DLD1 (cell line): ENCODE data around the gene KANK4.
"Not testable (repeated sequence)": the region's sequence is repeated elsewhere in the genome, so short reads cannot be mapped to it uniquely, and the experiment has no call there.

Experiments
- in situ Hi-C: cut with HindIII; loops from 2 replicates; pipeline ENCODE4 v1.10.0; 2017; ENCODE audit warnings: low sequenced_read_pairs

Gene KANK4

DNA sequence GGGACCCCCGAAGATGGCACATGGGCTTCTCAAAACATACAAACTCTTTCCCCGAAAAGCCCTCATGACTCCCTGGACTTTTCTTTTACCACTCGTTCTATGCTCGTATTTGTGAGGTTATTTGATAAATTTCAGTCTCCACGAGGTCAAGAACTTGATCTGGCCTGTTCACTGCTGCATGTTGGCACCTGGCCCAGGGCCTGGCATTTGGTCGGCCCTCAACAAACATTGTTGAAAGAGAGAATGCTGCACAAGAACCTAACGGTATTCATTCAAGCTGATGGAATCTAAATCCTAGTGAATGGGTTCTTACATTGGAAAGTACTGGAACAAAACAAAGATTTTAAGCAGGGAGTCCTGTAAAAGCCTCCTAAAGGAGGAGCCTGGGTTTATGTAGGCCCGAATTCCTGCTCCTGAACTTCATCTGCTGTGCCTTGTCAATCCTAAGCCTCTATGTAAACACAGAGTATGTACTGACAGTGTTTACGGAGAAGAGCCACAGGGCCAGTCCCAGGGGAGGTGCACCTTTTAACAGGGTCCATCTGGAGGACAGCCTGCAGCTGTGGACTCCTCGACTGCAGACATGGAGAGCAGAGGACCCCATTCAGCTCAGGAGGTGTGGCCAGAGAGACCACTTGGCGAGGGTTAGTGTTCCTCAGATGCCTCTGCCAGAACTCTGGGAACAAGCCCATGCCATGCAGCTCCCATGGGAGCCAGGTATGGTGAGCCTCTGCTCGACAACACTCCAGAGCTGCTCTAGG, 77.7 kb downstream of the KANK4 start:
- in situ Hi-C loops: no loop called here

DNA sequence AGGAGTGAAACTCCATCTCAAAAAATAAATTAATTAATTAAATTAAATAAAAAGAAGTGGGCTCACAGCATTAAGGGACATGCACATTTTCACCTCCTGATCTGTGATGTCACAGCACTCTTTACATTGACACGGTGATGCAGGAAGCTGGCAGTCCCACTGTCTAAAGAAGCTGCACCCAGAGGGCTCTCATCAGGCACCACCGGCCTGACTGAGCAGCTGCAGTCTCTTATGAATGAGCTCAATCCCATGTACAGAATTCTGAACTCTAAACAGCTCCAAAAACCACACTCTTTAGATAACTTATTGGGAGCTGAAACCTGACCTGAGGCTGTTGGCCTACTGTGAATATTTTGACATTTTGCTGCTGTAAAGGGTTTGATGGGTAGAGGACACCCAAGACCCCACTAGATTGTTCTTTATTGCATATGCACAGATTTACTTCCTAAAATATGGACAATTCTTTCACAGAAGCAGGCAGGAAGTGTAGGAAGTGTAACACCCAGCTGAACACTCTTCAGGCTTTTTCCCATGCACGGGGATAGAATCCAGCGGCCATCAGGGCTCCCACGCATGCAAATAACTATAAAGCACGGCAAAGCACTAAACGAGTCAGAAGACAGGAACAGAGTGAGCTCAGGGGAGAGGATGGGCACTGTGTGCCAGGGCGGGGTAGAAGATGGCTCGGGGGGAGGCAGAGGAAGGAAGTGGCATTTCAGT, 78.4 kb downstream of the KANK4 start:
- in situ Hi-C loops: no loop called here

DNA sequence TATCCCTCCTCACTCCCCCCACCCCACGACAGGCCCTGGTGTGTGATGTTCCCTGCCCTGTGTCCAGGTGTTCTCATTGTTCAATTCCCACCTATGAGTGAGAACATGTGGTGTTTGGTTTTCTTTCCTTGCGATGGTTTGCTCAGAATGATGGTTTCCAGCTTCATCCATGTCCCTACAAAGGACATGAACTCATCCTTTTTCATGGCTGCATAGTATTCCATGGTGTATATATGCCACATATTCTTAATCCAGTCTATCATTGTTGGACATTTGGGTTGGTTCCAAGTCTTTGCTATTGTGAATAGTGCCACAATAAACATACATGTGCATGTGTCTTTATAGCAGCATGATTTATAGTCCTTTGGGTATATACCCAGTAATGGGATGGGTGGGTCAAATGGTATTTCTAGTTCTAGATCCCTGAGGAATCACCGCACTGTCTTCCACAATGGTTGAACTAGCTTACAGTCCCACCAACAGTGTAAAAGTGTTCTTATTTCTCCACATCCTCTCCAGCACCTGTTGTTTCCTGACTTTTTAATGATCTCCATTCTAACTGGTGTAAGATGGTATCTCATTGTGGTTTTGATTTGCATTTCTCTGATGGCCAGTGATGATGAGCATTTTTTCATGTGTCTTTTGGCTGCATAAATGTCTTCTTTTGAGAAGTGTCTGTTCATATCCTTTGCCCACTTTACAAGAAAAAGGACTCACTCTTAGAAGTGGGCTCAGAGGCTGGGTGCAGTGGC, 79.4 kb downstream of the KANK4 start:
- in situ Hi-C loops: not testable (repeated sequence)

DNA sequence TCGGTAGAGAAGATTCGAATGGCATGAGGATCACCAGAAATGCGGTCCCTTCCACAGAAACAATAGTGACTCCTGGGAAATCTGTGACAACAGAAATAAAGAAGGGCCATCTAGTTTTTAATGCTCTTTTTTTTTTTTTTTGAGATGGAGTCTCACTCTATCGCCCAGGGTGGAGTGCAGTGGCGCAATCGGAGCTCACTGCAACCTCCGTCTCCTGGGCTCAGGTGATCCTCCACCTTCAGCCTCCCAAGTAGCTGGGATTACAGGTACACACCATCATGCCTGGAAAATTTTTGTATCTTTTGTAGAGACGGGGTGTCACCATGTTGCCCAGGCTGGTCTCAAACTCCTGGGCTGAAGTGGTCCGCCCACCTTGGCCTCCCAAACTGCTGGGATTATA, 80.7 kb downstream of the KANK4 start:
- in situ Hi-C loops: no loop called here

DNA sequence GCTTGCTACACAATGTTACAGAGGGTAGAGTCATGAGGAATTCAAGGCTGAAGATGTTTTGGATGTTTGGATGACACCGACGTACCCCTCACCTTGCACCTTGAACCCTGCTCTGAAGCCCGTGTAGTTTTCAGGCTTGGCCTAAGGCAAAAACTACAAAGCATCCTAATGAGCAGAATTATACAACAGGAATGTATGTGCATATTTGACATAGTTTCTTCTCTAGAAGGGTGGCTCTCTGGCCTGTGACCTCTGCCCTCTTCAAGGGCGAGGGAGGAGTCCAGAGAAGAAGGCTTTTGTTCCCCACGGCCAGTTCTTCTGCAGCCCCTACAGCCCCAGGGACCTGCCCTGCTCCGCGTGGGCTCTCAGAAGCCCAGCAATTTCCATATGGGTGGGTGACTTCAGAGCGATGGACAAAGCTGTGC, 81.3 kb downstream of the KANK4 start:
- in situ Hi-C loops: no loop called here

DNA sequence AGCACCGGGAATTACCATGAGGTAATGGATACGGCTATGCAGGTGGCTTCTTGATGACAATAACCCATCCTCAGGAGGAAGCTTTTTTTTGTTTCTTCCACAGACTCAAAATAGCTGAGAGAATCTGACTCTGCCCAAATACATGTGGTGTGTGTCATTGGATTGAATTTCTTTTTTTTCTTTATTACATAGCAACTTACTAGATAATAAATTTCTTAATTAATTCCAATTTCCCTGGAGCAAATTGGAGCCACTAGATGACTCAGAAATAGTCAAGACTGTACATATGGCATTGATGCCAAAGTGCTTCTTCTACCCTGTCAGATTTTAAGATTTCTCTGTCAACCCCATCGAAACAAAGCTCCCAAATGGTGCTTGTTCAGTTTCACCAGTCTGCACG, 81.9 kb downstream of the KANK4 start:
- in situ Hi-C loops: no loop called here

DNA sequence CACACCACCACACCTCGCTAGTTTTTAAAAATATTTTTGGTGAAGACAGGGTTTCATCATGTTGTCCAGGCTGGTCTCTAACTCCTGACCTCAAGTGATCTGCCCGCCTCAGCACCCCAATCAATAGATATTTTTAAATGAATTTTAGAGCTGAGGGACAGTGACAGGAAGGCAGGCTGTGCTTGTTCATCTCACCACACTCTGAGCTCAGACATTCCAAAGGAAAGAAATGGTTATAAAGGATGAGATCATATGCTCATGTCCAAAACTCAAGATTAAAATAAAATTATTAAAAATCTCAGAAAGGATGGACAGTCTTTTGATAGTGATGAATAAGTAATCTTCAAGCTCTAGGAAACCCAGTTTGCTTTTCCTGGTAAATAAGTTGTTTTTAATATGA, 83.7 kb downstream of the KANK4 start:
- in situ Hi-C loops: no loop called here

DNA sequence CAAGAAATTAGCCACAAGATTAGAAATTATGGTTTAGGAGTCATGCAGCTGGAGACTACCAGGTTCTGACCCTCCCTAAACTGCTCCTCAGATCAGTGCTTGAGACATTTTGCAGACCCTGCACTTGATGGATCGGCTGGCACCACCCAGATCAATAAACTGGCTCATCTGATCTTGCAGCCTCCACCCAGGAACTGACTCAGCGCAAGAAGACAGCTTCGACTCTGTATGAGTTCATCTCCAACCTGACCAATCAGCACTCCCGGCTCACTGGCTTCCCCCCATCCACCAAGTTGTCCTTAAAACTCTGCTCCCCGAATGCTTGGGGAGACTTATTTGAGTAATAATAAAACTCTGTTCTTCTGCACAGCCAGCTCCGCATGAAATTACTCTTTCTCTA, 84.5 kb downstream of the KANK4 start:
- in situ Hi-C loops: no loop called here

DNA sequence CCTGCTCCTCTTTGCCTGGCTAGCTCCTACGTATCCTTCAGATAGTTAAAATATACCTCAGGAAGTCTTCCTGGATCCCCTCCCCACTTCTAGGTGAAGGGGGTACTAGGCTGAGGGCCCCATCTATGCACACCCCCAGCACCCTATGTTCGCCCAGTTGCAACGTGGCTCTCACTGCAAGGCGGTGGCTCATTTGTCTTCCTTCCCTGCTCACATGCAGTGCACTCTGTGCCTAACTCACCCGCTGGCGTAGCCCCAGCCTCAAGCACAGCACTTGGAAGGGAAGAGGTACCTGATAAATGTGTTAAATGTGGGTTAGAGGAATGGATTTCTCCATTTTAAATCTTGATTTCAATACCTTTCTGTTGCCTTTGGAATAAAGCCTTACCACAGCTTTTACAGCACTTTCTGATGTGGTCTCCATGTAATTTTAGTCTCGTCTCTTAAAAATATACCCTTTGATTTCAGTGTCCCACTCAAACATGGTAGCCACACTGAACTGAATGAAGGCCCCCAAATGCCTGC, 85.2 kb downstream of the KANK4 start:
- in situ Hi-C loops: no loop called here

DNA sequence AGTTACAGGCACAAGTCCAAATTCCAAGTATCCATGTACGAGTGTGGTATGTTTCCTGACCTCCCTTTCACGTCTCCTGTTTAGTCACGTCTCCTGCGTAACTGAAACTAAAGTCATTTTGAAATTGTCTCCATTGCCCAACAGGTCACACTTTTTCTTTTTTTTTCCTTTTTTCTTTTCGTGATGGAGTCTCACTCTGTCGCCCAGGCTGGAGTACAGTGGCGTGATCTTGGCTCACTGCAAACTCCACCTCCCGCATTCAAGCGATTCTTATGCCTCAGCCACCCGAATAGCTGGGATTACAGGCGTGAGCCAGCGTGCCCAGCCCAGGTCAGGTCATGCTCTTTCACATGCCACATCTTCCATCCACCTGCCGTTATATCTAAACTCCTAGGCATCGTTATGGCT, 86.4 kb downstream of the KANK4 start:
- in situ Hi-C loops: no loop called here

DNA sequence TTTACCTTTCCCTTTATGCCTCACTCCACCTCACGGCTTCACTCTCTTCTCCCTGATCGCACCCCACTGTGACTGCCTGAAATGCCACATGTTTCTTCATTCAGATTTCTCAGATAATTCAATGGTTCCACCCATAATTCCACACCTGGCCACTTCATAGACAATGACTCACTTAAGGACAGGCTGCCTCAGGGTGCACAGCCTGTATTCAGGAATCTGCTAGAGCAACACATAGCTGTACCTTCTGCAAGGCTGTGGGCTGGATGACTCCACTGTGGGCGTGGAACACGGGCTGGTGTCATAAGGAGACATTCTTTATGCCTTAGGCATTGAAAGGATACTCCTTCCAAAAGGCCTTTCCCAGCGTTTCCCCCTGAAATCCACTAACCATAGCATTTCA, 88.5 kb downstream of the KANK4 start:
- in situ Hi-C loops: no loop called here

DNA sequence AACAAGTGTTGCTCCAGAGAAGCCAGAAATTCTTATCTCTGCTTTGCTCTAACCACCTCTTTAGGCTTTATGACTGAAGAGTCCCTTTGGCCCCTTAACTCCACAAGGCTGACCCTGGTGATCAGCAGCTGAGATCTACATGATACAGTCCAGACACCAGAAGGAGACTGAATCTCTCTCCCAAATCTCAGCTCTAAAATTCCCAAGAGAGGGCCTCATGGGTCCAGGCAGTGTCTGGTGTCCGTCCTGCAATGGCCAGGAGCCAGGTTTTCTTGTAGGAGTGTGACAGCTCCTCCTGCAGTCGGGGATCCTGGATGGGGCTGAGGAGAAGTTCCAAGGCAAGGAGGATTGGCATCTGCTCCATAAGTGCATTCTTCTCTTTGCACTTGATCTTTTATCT, 89.3 kb downstream of the KANK4 start:
- in situ Hi-C loops: no loop called here

DNA sequence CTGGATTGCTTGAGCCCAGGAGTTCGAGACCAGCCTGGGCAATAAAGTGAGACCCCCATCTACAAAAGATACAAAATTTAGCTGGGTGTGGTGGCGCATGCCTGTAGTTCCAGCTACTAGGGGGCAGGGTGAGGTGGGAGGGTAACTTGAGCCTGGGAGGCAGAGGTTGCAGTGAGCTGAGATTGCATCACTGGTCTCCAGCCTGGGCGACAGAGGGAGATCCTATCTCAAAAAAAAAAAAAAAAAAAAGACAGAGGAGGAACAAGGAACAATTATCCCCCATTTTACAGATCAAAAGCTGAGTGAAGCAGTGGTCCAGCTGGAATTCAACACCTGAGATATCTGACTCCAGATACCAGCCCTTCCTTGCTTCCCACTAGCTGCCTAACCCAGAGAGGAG, 89.8 kb downstream of the KANK4 start:
- in situ Hi-C loops: no loop called here

DNA sequence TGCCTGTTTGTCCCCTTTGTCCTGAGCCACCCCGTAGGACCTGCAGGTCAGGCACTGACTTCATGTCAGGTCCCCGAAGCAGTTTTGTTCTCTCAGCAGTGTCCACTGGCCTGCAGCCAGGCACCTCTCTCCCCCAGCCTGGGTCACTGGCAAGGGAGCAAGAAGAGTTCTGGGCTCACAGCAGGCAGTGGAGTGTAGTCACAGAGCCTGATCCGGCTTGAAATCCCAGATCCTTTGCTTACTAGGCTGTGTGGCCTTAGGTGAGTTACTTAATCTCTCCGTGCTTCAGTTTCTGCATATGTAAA, 90.4 kb downstream of the KANK4 start:
- in situ Hi-C loops: no loop called here

DNA sequence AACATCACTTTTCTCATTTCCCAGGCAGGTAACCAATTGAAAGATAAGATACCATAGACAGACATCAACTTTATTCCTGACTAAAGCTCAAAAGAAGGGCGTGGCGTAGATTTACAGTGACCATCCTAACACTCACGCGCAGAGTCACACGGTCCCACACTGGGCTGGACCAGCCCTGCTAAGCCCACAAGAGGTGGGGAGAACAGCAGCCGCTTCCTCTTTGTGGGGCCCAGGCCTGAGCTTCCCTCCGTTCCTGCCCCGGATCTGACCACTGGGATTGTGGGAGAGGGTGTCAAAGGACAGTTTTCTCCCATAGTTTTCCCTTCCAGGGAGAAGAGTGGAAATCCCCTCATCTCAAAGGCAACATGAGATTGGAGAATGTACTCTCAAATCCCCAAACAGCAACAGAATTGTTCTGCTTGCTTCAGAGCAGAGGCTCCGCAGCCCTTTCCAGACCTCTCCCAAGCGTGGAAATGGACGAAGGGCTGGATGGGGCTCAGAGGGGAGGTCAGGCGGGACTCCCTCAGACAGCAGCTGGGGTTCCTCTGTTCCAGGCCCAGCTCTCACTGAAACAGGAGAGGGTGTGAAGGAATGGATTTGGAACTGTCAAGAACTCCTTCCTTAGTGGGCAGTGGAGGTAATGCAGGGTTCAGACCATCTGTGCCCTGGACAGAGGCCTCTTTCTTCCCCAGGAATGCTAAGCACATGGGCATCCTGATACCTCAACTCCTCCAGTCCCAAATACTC, 90.9 kb downstream of the KANK4 start:
- in situ Hi-C loops: no loop called here

DNA sequence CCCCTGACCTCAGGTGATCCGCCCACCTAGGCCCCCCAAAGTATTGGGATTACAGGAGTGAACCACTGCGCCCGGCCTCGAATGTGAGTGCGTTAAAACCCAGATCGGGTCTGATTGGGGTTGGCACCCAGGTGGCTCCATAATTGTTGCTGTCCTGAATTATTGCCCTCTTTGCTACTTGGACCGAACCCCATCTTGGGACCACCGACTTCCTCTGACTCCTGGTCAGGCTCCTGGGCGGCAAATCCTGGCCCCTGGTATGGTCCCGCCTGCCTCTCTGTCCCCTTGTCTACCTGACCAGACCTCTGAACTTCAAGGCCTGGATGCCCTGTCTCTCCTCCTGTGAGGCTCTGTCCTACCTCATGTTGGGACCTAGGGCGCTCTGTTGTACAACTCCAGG, 91.7 kb downstream of the KANK4 start:
- in situ Hi-C loops: no loop called here

DNA sequence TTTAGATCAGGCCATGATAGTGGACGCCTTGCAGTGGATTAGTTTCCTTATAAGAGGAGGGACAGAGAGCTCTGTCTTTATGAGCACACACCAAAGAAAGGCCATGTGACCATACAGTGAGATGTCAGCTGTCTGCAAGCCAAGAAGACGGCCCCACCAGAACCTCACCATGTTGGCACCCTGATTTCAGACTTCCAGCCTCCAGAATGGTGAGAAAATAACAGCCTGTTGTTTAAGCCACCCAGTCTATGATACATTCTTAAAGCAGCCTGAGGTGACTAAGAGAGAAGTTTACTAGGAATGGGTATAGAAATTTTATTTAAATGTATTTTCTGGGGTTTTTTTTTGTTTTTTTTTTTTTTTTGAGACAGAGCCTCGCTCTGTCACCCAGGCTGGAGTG, 95.1 kb downstream of the KANK4 start:
- in situ Hi-C loops: no loop called here

DNA sequence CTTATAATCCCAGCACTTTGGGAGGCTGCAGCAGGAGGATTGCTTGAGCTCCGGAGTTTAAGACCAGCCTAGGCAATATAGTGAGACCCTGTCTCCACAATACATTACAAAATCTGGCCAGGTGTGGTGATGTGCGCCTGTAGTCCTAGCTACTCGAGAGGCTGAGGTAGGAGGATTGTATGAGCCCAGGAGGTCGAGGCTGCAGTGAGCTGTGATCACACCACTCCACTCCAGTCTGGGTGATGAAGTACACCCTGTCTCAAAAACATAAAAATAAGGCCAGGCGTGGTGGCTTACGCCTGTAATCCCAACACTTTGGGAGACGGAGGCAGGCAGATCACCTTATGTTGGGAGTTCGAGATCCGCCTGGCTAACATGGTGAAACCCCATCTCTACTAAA, 96.9 kb downstream of the KANK4 start:
- in situ Hi-C loops: no loop called here

DNA sequence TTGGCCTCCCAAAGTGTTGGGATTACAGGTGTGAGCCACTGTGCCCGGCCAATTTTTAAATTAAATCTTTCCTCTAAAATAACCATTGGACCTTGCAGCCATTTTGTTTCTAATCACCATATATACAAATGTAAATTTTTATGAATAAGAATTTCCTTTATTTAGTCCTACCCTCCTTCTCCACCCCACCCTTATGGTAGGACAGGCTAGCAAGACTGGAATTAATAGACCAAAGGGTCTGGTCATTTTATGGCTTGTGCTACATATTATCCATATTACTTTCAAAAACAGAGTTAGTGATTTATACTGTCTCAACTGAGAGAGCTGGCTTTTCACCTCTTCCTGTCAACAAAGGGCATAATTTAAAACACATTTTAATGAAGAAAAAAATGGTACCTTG, 98.1 kb downstream of the KANK4 start:
- in situ Hi-C loops: no loop called here

DNA sequence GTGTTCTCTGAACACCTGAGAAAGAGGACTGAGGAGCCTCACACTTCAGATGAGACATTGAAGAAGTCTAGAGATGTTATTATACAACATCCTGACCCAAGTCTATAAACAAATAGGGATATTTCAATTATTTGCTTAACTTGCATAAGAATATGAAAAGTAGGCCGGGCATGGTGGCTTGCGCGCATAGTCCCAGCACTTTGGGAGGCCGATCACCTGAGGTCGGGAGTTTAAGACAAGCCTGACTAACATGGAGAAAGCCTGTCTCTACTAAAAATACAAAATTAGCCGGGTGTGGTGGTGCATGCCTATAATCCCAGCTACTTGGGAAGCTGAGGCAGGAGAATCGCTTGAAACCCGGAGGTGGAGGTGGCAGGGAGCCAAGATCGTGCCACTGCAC, 98.8 kb downstream of the KANK4 start:
- in situ Hi-C loops: not testable (repeated sequence)

DNA sequence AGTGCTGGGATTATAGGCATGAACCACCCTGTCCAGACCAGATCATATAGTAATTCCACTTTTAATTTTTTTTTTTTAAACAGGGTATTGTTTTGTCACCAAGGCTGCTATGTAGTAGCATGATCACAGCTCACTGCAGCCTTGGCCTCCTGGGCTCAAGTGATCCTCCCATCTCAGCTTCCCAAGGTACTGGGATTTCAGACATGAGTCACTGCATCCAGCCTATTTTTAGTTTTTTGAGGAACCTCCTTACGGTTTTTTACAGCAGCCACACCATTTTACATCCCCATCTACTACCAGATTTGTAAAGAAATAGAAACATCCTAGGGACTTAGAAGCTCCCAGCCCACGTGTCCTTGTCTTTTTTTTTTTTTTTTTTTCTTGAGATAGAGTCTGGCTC, 100.6 kb downstream of the KANK4 start:
- in situ Hi-C loops: no loop called here
